ENCODE measurements around the gene P2RX4.
"Not testable (repeated sequence)": the region's sequence is repeated elsewhere in the genome, so short reads cannot be mapped to it uniquely, and the experiment has no call there.

The P2RX4 gene

GRCh38 chr12:121188227-121188626, 21.7 kb upstream of the P2RX4 start:
- no peak for DNase-seq (ENCODE audit: low read depth)

GRCh38 chr12:121189131-121189530, 20.8 kb upstream of the P2RX4 start:
- DNase-seq (ENCODE audit: low read depth), result no peak

GRCh38 chr12:121189619-121190155, 20.2 kb upstream of the P2RX4 start:
- DNase-seq (ENCODE audit: low read depth), result no peak

- no peak for DNase-seq (ENCODE audit: low read depth)
Observed at GRCh38 chr12:121190523-121191031, 19.4 kb upstream of the P2RX4 start.

- DNase-seq (ENCODE audit: low read depth), result no peak
Observed at GRCh38 chr12:121191151-121191550, 18.8 kb upstream of the P2RX4 start.

GRCh38 chr12:121196902-121197301, 13.0 kb upstream of the P2RX4 start:
- no peak for DNase-seq (ENCODE audit: low read depth)

- DNase-seq (ENCODE audit: low read depth), result no peak
Observed at GRCh38 chr12:121198949-121199348, 11.0 kb upstream of the P2RX4 start.

- DNase-seq (ENCODE audit: low read depth), result not testable (repeated sequence)
Observed at GRCh38 chr12:121201140-121201539, 8.8 kb upstream of the P2RX4 start.

- no peak for DNase-seq (ENCODE audit: low read depth)
Observed at GRCh38 chr12:121202407-121203355, 7.2 kb upstream of the P2RX4 start.

- DNase-seq (ENCODE audit: low read depth), result no peak
Observed at GRCh38 chr12:121203482-121203881, 6.4 kb upstream of the P2RX4 start.

GRCh38 chr12:121205491-121205890, 4.4 kb upstream of the P2RX4 start:
- no peak for DNase-seq (ENCODE audit: low read depth)

GRCh38 chr12:121208571-121208970, 1.4 kb upstream of the P2RX4 start:
- not testable (repeated sequence) for DNase-seq (ENCODE audit: low read depth)

GRCh38 chr12:121209221-121209620, 708 bp upstream of the P2RX4 start:
- no peak for DNase-seq (ENCODE audit: low read depth)

- DNase-seq (ENCODE audit: low read depth), result no peak
Observed at GRCh38 chr12:121212875-121213274, 2.9 kb downstream of the P2RX4 start.

- no peak for DNase-seq (ENCODE audit: low read depth)
Observed at GRCh38 chr12:121214166-121214777, 4.3 kb downstream of the P2RX4 start.

- no peak for DNase-seq (ENCODE audit: low read depth)
Observed at GRCh38 chr12:121214855-121215745, 5.2 kb downstream of the P2RX4 start.

GRCh38 chr12:121216102-121216501, 6.2 kb downstream of the P2RX4 start:
- DNase-seq (ENCODE audit: low read depth), result no peak

GRCh38 chr12:121217063-121217462, 7.1 kb downstream of the P2RX4 start:
- no peak for DNase-seq (ENCODE audit: low read depth)

GRCh38 chr12:121217761-121218160, 7.8 kb downstream of the P2RX4 start:
- DNase-seq (ENCODE audit: low read depth), result no peak

- no peak for DNase-seq (ENCODE audit: low read depth)
Observed at GRCh38 chr12:121218588-121219352, 8.8 kb downstream of the P2RX4 start.

GRCh38 chr12:121219353-121219986, 9.5 kb downstream of the P2RX4 start:
- DNase-seq (ENCODE audit: low read depth), result no peak
